Measurements from ENCODE around the gene IPO11.

GRCh38 chr5:62403411-62404250 lies 8.9 kb upstream of the IPO11 start, which contains the start of gene DIMT1:
- TF ChIP-seq RARB (CRISPR knock-in tag; IDR thresholded peaks at IDR 0.05), result no peak
- TF ChIP-seq GLIS3 (CRISPR knock-in tag; IDR thresholded peaks at IDR 0.05), result no peak
- no peak for TF ChIP-seq ARNTL (CRISPR knock-in tag; IDR thresholded peaks at IDR 0.05; ENCODE audit: borderline replicate concordance, low read depth)
- TF ChIP-seq ZNF565 (CRISPR knock-in tag; conservative IDR thresholded peaks at IDR 0.05; ENCODE audit: low read depth), result no peak
- TF ChIP-seq CSRNP3 (CRISPR knock-in tag; IDR thresholded peaks at IDR 0.05), result no peak
- no peak for TF ChIP-seq ESRRG (CRISPR knock-in tag; IDR thresholded peaks at IDR 0.05)
